GM23338 (cell line): ENCODE measurements around the gene LMAN2L. TPM values are rescaled to one million over a fixed set of nuclear protein-coding genes. Genes with fewer than 3 reads are reported as not detected.

Experiments
- ATAC-seq: fragments of 200-7000 bp; cut with Tn5 transposase; 3 replicates; pipeline ENCODE4 v1.9.1; 2020
- DNase-seq: peaks from one replicate; pipeline ENCODE4 v3.0.0-alpha.2; 2015; ENCODE audit warnings: low spot score
- H2AFZ ChIP-seq: fragments of 200-600 bp; sonication (generic); 2 replicates; pipeline ENCODE4 v1.8.0; 2016; ENCODE audit warnings: antibody characterized with exemption, mild to moderate bottlenecking, moderate library complexity
- H3F3A ChIP-seq: fragments of 200-600 bp; sonication (generic); replicated peaks from 2 replicates; pipeline ENCODE4 v1.8.0; 2017; ENCODE audit warnings: antibody characterized with exemption, mixed run types, low read depth
- H3K27ac ChIP-seq: fragments of 200-600 bp; sonication (generic); 2 replicates; pipeline ENCODE4 v1.6.1; 2016; ENCODE audit warnings: low read depth
- H3K27me3 ChIP-seq: fragments of 200-600 bp; sonication (generic); 2 replicates; pipeline ENCODE4 v1.8.0; 2016; ENCODE audit warnings: mild to moderate bottlenecking, mixed run types, moderate library complexity; ENCODE audit not compliant: insufficient read depth
- H3K36me3 ChIP-seq: fragments of 200-600 bp; sonication (generic); 2 replicates; pipeline ENCODE4 v1.8.0; 2016; ENCODE audit warnings: mild to moderate bottlenecking; ENCODE audit not compliant: insufficient read depth
- H3K4me1 ChIP-seq: fragments of 200-600 bp; sonication (generic); 2 replicates; pipeline ENCODE4 v1.8.0; 2016; ENCODE audit warnings: mild to moderate bottlenecking, moderate library complexity; ENCODE audit not compliant: insufficient read depth
- H3K4me2 ChIP-seq: fragments of 200-600 bp; sonication (generic); 2 replicates; pipeline ENCODE4 v1.7.1; 2017; ENCODE audit warnings: mixed run types
- H3K4me3 ChIP-seq: fragments of 200-600 bp; sonication (generic); 2 replicates; pipeline ENCODE4 v1.6.1; 2016; ENCODE audit warnings: mixed run types
- H3K79me2 ChIP-seq: fragments of 200-600 bp; sonication (generic); replicated peaks from 2 replicates; pipeline ENCODE4 v1.8.0; 2017; ENCODE audit warnings: mild to moderate bottlenecking; ENCODE audit not compliant: insufficient read depth
- H3K9me2 ChIP-seq: fragments of 200-600 bp; sonication (generic); 2 replicates; pipeline ENCODE4 v1.8.0; 2017; ENCODE audit not compliant: insufficient read depth
- H4K20me1 ChIP-seq: fragments of 200-600 bp; sonication (generic); replicated peaks from 2 replicates; pipeline ENCODE4 v1.8.0; 2017; ENCODE audit warnings: mild to moderate bottlenecking; ENCODE audit not compliant: insufficient read depth
- H3K27ac Mint-ChIP-seq: 2 replicates; pipeline ENCODE4 v1.8.0; 2020; ENCODE audit warnings: inconsistent platforms, mild to moderate bottlenecking, moderate library complexity, mixed read lengths
- H3K27me3 Mint-ChIP-seq: 3 replicates; pipeline ENCODE4 v1.8.0; 2022; ENCODE audit warnings: low read depth, mild to moderate bottlenecking, moderate library complexity, mixed read lengths, inconsistent platforms; ENCODE audit not compliant: insufficient read depth, poor library complexity
- H3K36me3 Mint-ChIP-seq: 3 replicates; pipeline ENCODE4 v1.8.0; 2021; ENCODE audit warnings: low read depth, mild to moderate bottlenecking, inconsistent platforms, moderate library complexity, mixed read lengths
- H3K4me1 Mint-ChIP-seq: 3 replicates; pipeline ENCODE4 v1.8.0; 2020; ENCODE audit warnings: mild to moderate bottlenecking, inconsistent platforms, mixed read lengths
- H3K4me3 Mint-ChIP-seq: 3 replicates; pipeline ENCODE4 v1.8.0; 2021; ENCODE audit warnings: moderate library complexity, mild to moderate bottlenecking, inconsistent platforms, mixed read lengths
- H3K9me3 Mint-ChIP-seq: 3 replicates; pipeline ENCODE4 v1.8.0; 2020; ENCODE audit warnings: moderate library complexity, mild to moderate bottlenecking, inconsistent platforms, mixed read lengths
- CREB1 ChIP-seq: fragments of 250-450 bp; sonication (Bioruptor Pico); IDR thresholded peaks from 2 replicates; pipeline ENCODE4 v1.5.0; 2020; ENCODE audit warnings: low read depth, mild to moderate bottlenecking, moderate library complexity
- EZH2 ChIP-seq: fragments of 200-600 bp; sonication (generic); IDR thresholded peaks from one replicate; pipeline ENCODE4 v1.8.0; 2017; ENCODE audit warnings: antibody characterized with exemption, mild to moderate bottlenecking, low read depth; ENCODE audit not compliant: unreplicated experiment
- EZH2phosphoT487 ChIP-seq: fragments of 200-600 bp; sonication (generic); IDR thresholded peaks from one replicate; pipeline ENCODE4 v1.8.1; 2018; ENCODE audit warnings: antibody characterized with exemption; ENCODE audit not compliant: unreplicated experiment
- JUNB ChIP-seq: IDR thresholded peaks from one replicate; pipeline ENCODE4 v1.6.1; 2016; ENCODE audit warnings: antibody characterized with exemption; ENCODE audit not compliant: unreplicated experiment
- NANOG ChIP-seq: IDR thresholded peaks from 2 replicates; pipeline ENCODE4 v1.6.1; 2016; ENCODE audit warnings: antibody characterized with exemption, borderline replicate concordance
- POLR2AphosphoS5 ChIP-seq: IDR thresholded peaks from 2 replicates; pipeline ENCODE4 v1.6.1; 2016; ENCODE audit warnings: antibody characterized with exemption, low read depth
- STAT1 ChIP-seq: IDR thresholded peaks from one replicate; pipeline ENCODE4 v1.6.1; 2016; ENCODE audit warnings: antibody characterized with exemption; ENCODE audit not compliant: unreplicated experiment
- ZNF114 ChIP-seq: fragments of 250-450 bp; sonication (Bioruptor Pico); IDR thresholded peaks from 2 replicates; pipeline ENCODE4 v1.5.0; 2020; ENCODE audit warnings: mild to moderate bottlenecking, moderate library complexity
- ZNF331 ChIP-seq: fragments of 250-450 bp; sonication (Bioruptor Pico); IDR thresholded peaks from 2 replicates; pipeline ENCODE4 v1.5.0; 2020; ENCODE audit warnings: low read depth, mild to moderate bottlenecking, moderate library complexity
- polyA plus RNA-seq: library from polyadenylated mRNA; unstranded; fragments of >200 nt; fragmentation: Nextera tagmentation; extraction: Ambion mirVana; gene quantifications from 2 replicates; pipeline ENCODE4 v1.2.1, GENCODE V29; 2016
- total RNA-seq: library from RNA; depleted of rRNA; stranded (reverse); fragments of >200 nt; shearing (Covaris generic); gene quantifications from 2 replicates; pipeline ENCODE4 v1.2.3, GENCODE V29; 2014
- TF ChIP-seq, protein P1 (sequence below): fragments of 250-450 bp; sonication (Bioruptor Pico); IDR thresholded peaks from 2 replicates; pipeline ENCODE4 v1.5.0; 2020; ENCODE audit warnings: mild to moderate bottlenecking, moderate library complexity
- TF ChIP-seq, protein P2 (sequence below), 2 experiments: fragments of 200-600 bp in 1 of 2; sonication (generic) in 1 of 2; conservative IDR thresholded peaks; 2 replicates each; pipeline versions ENCODE4 v1.5.1 to v1.6.1; 2016 to 2017; ENCODE audit warnings: antibody characterized with exemption in 2 of 2, low read depth in 2 of 2, mild to moderate bottlenecking in 2 of 2, moderate library complexity in 1 of 2
- TF ChIP-seq, protein P3 (sequence below): IDR thresholded peaks from 2 replicates; pipeline ENCODE4 v1.6.1; 2016; ENCODE audit warnings: antibody characterized with exemption

The LMAN2L gene
- total and polyA plus RNA-seq, 2 experiments from 2014 or later, result 11.8 to 15.8 TPM

DNA sequence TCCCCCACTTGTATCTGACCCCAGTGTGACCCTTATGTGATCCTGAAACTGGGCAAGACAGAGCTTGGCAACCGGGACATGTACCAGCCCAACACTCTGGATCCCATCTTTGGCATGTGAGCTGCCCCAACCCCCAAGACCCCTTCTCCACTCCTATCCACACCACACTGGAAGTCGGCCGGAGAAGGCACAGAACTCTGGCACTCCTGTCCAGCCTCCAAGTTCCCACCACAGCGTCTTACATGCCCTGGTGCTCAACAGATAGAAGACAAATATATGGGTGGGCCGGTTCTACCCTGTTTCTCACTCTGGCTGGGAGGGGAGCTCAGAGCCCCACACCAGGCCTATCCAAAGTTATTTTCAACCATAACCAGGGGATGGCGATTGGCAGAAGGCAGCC lies 40.8 kb downstream of the LMAN2L start:
- ATAC-seq (no peak), DNase-seq (no peak)
- no peak overlapping the region for H3K4me2 ChIP-seq
- H3K9me2 ChIP-seq, result no peaks in the 10 kb centered on the region
- H3K36me3 ChIP-seq, result no peaks in the 10 kb centered on the region
- Mint-ChIP-seq H3K4me3 (no peak overlapping the region), H3K9me3 (no peaks in the 10 kb centered on the region), H3K36me3 (peaks cover 8% of the 10 kb centered on the region; the same call in 1 of the 3 replicates), H3K27ac (no peak overlapping the region), H3K27me3 (peaks cover 4% of the 10 kb centered on the region), H3K4me1 (no peaks in the 10 kb centered on the region)
- TF ChIP-seq ZNF331 (no peak), ZNF114 (CRISPR knock-in tag) (no peak)
- H3K27ac ChIP-seq, result no peak overlapping the region
- H3K4me1 ChIP-seq, result no peaks in the 10 kb centered on the region
- no peak overlapping the region for H2AFZ ChIP-seq
- H4K20me1 ChIP-seq, result no peaks in the 10 kb centered on the region
- no peak overlapping the region for H3K4me3 ChIP-seq
- no peaks in the 10 kb centered on the region for H3K79me2 ChIP-seq
- H3K27me3 ChIP-seq, result no peaks in the 10 kb centered on the region
- H3F3A ChIP-seq, result no peaks in the 10 kb centered on the region

DNA sequence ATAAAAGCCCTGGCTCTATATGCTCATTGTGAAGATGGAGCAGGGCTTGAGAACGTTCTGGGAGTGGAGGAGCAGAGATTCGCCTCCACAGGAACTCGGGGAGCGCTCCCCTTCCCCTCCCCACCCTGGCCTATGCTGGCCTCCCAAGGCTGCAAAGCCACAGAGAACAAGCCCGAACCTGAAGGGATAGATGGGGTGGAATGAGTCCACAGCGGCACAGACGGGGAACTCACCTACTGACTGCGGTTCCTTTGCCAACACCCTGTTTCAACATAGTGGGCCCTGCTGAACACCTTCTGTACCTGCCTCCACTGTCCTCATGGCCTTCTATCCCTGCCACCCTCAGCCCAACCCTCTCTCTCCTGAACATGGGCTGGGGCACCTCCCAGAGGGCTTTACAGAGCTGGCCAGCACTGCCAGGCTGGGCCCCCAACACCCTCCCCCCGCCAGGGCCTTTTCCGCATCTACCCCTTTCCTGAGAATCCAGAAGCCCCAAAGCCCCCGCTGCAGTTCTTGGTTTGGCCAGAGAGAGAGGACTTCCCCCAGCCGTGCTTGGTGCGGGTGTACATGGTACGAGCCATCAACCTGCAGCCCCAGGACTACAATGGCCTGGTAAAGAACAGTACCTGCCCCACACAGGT lies 41.5 kb downstream of the LMAN2L start:
- H3K4me3 Mint-ChIP-seq, result no peak overlapping the region
- no peaks in the 10 kb centered on the region for H3K4me1 Mint-ChIP-seq
- H3K79me2 ChIP-seq, result no peaks in the 10 kb centered on the region
- peaks cover 9% of the 10 kb centered on the region for H3K27me3 Mint-ChIP-seq
- peaks cover 7% of the 10 kb centered on the region; the same call in 1 of the 3 replicates for H3K36me3 Mint-ChIP-seq
- H3K36me3 ChIP-seq, result no peaks in the 10 kb centered on the region
- H3K4me3 ChIP-seq, result no peak overlapping the region
- no peaks in the 10 kb centered on the region for H3K9me3 Mint-ChIP-seq
- H2AFZ ChIP-seq, result no peak overlapping the region
- H3K9me2 ChIP-seq, result no peaks in the 10 kb centered on the region
- DNase-seq (no peak), ATAC-seq (no peak)
- H3K27ac Mint-ChIP-seq, result no peak overlapping the region
- no peak overlapping the region for H3K4me2 ChIP-seq
- H3K27me3 ChIP-seq, result no peaks in the 10 kb centered on the region
- H3K27ac ChIP-seq, result no peak overlapping the region
- no peaks in the 10 kb centered on the region for H4K20me1 ChIP-seq
- no peaks in the 10 kb centered on the region for H3K4me1 ChIP-seq
- H3F3A ChIP-seq, result no peaks in the 10 kb centered on the region
- TF ChIP-seq ZNF114 (CRISPR knock-in tag) (no peak), CREB1 (CRISPR knock-in tag) (no peak), JUNB (no peak), STAT1 (no peak), EZH2 (no peak), POLR2AphosphoS5 (no peak), ZNF331 (no peak), NANOG (no peak), EZH2phosphoT487 (no peak)
- TF ChIP-seq, protein P1, sequence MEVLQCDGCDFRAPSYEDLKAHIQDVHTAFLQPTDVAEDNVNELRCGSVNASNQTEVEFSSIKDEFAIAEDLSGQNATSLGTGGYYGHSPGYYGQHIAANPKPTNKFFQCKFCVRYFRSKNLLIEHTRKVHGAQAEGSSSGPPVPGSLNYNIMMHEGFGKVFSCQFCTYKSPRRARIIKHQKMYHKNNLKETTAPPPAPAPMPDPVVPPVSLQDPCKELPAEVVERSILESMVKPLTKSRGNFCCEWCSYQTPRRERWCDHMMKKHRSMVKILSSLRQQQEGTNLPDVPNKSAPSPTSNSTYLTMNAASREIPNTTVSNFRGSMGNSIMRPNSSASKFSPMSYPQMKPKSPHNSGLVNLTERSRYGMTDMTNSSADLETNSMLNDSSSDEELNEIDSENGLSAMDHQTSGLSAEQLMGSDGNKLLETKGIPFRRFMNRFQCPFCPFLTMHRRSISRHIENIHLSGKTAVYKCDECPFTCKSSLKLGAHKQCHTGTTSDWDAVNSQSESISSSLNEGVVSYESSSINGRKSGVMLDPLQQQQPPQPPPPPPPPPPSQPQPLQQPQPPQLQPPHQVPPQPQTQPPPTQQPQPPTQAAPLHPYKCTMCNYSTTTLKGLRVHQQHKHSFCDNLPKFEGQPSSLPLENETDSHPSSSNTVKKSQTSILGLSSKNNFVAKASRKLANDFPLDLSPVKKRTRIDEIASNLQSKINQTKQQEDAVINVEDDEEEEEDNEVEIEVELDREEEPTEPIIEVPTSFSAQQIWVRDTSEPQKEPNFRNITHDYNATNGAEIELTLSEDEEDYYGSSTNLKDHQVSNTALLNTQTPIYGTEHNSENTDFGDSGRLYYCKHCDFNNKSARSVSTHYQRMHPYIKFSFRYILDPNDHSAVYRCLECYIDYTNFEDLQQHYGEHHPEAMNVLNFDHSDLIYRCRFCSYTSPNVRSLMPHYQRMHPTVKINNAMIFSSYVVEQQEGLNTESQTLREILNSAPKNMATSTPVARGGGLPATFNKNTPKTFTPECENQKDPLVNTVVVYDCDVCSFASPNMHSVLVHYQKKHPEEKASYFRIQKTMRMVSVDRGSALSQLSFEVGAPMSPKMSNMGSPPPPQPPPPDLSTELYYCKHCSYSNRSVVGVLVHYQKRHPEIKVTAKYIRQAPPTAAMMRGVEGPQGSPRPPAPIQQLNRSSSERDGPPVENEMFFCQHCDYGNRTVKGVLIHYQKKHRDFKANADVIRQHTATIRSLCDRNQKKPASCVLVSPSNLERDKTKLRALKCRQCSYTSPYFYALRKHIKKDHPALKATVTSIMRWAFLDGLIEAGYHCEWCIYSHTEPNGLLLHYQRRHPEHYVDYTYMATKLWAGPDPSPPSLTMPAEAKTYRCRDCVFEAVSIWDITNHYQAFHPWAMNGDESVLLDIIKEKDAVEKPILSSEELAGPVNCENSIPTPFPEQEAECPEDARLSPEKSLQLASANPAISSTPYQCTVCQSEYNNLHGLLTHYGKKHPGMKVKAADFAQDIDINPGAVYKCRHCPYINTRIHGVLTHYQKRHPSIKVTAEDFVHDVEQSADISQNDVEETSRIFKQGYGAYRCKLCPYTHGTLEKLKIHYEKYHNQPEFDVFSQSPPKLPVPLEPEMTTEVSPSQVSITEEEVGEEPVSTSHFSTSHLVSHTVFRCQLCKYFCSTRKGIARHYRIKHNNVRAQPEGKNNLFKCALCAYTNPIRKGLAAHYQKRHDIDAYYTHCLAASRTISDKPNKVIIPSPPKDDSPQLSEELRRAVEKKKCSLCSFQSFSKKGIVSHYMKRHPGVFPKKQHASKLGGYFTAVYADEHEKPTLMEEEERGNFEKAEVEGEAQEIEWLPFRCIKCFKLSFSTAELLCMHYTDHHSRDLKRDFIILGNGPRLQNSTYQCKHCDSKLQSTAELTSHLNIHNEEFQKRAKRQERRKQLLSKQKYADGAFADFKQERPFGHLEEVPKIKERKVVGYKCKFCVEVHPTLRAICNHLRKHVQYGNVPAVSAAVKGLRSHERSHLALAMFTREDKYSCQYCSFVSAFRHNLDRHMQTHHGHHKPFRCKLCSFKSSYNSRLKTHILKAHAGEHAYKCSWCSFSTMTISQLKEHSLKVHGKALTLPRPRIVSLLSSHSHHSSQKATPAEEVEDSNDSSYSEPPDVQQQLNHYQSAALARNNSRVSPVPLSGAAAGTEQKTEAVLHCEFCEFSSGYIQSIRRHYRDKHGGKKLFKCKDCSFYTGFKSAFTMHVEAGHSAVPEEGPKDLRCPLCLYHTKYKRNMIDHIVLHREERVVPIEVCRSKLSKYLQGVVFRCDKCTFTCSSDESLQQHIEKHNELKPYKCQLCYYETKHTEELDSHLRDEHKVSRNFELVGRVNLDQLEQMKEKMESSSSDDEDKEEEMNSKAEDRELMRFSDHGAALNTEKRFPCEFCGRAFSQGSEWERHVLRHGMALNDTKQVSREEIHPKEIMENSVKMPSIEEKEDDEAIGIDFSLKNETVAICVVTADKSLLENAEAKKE (CRISPR knock-in tag), result no peak
- TF ChIP-seq, protein P2, sequence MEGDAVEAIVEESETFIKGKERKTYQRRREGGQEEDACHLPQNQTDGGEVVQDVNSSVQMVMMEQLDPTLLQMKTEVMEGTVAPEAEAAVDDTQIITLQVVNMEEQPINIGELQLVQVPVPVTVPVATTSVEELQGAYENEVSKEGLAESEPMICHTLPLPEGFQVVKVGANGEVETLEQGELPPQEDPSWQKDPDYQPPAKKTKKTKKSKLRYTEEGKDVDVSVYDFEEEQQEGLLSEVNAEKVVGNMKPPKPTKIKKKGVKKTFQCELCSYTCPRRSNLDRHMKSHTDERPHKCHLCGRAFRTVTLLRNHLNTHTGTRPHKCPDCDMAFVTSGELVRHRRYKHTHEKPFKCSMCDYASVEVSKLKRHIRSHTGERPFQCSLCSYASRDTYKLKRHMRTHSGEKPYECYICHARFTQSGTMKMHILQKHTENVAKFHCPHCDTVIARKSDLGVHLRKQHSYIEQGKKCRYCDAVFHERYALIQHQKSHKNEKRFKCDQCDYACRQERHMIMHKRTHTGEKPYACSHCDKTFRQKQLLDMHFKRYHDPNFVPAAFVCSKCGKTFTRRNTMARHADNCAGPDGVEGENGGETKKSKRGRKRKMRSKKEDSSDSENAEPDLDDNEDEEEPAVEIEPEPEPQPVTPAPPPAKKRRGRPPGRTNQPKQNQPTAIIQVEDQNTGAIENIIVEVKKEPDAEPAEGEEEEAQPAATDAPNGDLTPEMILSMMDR (conservative IDR thresholded peaks at IDR 0.05; ENCODE audit: low read depth in 2 of 2), result no peak
- TF ChIP-seq, protein P3, sequence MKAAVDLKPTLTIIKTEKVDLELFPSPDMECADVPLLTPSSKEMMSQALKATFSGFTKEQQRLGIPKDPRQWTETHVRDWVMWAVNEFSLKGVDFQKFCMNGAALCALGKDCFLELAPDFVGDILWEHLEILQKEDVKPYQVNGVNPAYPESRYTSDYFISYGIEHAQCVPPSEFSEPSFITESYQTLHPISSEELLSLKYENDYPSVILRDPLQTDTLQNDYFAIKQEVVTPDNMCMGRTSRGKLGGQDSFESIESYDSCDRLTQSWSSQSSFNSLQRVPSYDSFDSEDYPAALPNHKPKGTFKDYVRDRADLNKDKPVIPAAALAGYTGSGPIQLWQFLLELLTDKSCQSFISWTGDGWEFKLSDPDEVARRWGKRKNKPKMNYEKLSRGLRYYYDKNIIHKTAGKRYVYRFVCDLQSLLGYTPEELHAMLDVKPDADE, result no peak
